Kidney (tissue), 14 donors: Measurements from ENCODE around the gene ORMDL2. TPM values are rescaled to one million over a fixed set of nuclear protein-coding genes. Genes with fewer than 3 reads are reported as not detected.

ENCODE experiments used
- DNase-seq, 5 donors: peaks; one replicate each; pipeline ENCODE4 v3.0.0-alpha.2; 2013 to 2020
- FAIRE-seq: peaks from 2 replicates; lab custom pipeline; 2012; peaks lifted over from hg19 to GRCh38; lab: Jason Lieb, UNC
- H3K27ac ChIP-seq, 2 donors: one replicate each; pipeline ENCODE4 v1.7.0; 2013; ENCODE audit warnings: low read depth in 2 of 2, low read length in 2 of 2, inconsistent platforms in 1 of 2
- H3K27me3 ChIP-seq: one replicate; pipeline ENCODE4 v1.7.1; 2013; ENCODE audit warnings: low read length, inconsistent platforms; ENCODE audit not compliant: control insufficient read depth, insufficient read depth
- H3K36me3 ChIP-seq, 3 donors: one replicate each; pipeline versions ENCODE4 v1.7.0 to v1.7.1; 2013; ENCODE audit warnings: low read length in 3 of 3, control low read depth in 1 of 3, inconsistent platforms in 1 of 3; ENCODE audit not compliant: insufficient read depth in 3 of 3, control insufficient read depth in 2 of 3
- H3K4me1 ChIP-seq, 3 donors: one replicate each; pipeline versions ENCODE4 v1.7.0 to v1.7.1; 2013; ENCODE audit warnings: low read length in 3 of 3, inconsistent platforms in 1 of 3, low read depth in 1 of 3; ENCODE audit not compliant: control insufficient read depth in 2 of 3, insufficient read depth in 2 of 3
- H3K4me3 ChIP-seq, 3 donors: one replicate each; pipeline versions ENCODE4 v1.7.0 to v1.8.1; 2013; ENCODE audit warnings: low read length in 3 of 3, control low read depth in 1 of 3, inconsistent platforms in 1 of 3
- H3K9ac ChIP-seq, 3 donors: one replicate each; pipeline versions ENCODE4 v1.7.0 to v1.7.1; 2013; ENCODE audit warnings: low read length in 3 of 3, control low read depth in 1 of 3, inconsistent platforms in 1 of 3
- H3K9me3 ChIP-seq, 3 donors: one replicate each; pipeline versions ENCODE4 v1.7.0 to v1.7.1; 2013; ENCODE audit warnings: low read length in 3 of 3, control low read depth in 1 of 3, inconsistent platforms in 1 of 3; ENCODE audit not compliant: control insufficient read depth in 2 of 3, insufficient read depth in 1 of 3
- intact Hi-C: fragments of 100-400 bp; cut with DNase I; formaldehyde crosslinking; loops from one replicate; pipeline ENCODE4 v1.11.1; 2022
- polyA plus RNA-seq: library from polyadenylated mRNA; stranded (reverse); fragments of 350-450 nt; fragmentation: Illumina TruSeq; extraction: RNeasy Lipid Tissue Mini Kit (QIAGEN cat#74804); gene quantifications from one replicate; pipeline ENCODE4 v1.2.3, GENCODE V29; 2014; ENCODE audit warnings: low read depth, low replicate concordance; ENCODE audit not compliant: insufficient read depth
- total RNA-seq: library from RNA; stranded (reverse); fragmentation: NEBNext Ultra II Directional; extraction: Animal tissue kit (Norgen Biotek cat#: 25700); gene quantifications from one replicate; pipeline ENCODE4 v1.2.1, GENCODE V29; 2021
- TF ChIP-seq, protein P1 (sequence below): IDR thresholded peaks from 3 replicates; pipeline ENCODE4 v1.5.1; 2012; ENCODE audit warnings: mild to moderate bottlenecking, moderate library complexity, borderline replicate concordance; ENCODE audit not compliant: insufficient read depth; ENCODE audit errors: extremely low read depth
- donor health status: control.
- donor health status: control.
- donor health status: control.
- donor health status: control.
- donor health status: control.
- donor health status: DM: yes; HTN: yes; CAD: no.
- donor health status: Normal renal cell carcinoma (clear cell type).

Gene ORMDL2
- total and polyA plus RNA-seq, 2 donors from 2014 or later: 51.2 to 75.9 TPM

- H3K4me1 ChIP-seq: no peaks in the 10 kb centered on the region
- no peak overlapping the region for H3K27ac ChIP-seq
- H3K9me3 ChIP-seq: no peaks in the 10 kb centered on the region
- intact Hi-C loops: loop anchor here (10.0 kb wide), 1 partner anchor 45 kb away; the partner anchor contains the start of gene GDF11
- no peak overlapping the region for H3K4me3 ChIP-seq
- H3K9ac ChIP-seq: no peak overlapping the region
- no peaks in the 10 kb centered on the region for H3K27me3 ChIP-seq
- FAIRE-seq (no peak), DNase-seq (no peak)
- TF ChIP-seq, protein P1, sequence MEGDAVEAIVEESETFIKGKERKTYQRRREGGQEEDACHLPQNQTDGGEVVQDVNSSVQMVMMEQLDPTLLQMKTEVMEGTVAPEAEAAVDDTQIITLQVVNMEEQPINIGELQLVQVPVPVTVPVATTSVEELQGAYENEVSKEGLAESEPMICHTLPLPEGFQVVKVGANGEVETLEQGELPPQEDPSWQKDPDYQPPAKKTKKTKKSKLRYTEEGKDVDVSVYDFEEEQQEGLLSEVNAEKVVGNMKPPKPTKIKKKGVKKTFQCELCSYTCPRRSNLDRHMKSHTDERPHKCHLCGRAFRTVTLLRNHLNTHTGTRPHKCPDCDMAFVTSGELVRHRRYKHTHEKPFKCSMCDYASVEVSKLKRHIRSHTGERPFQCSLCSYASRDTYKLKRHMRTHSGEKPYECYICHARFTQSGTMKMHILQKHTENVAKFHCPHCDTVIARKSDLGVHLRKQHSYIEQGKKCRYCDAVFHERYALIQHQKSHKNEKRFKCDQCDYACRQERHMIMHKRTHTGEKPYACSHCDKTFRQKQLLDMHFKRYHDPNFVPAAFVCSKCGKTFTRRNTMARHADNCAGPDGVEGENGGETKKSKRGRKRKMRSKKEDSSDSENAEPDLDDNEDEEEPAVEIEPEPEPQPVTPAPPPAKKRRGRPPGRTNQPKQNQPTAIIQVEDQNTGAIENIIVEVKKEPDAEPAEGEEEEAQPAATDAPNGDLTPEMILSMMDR: no peak
- H3K36me3 ChIP-seq: peaks cover 5 to 38% (median 12%) of the 10 kb centered on the region in 3 donors
These were observed 27.9 kb upstream of the ORMDL2 start for GRCh38 chr12:55789893-55790292.

GRCh38 chr12:55795950-55796349 is 21.9 kb upstream of the ORMDL2 start:
- Histone ChIP-seq H3K27me3 (no peaks in the 10 kb centered on the region), H3K36me3 (peaks cover 9 to 54% (median 13%) of the 10 kb centered on the region in 3 donors), H3K27ac (no peak overlapping the region), H3K9ac (no peak overlapping the region), H3K4me3 (no peak overlapping the region), H3K4me1 (no peaks in the 10 kb centered on the region), H3K9me3 (no peaks in the 10 kb centered on the region)
- TF ChIP-seq, protein P1: no peak
- FAIRE-seq (no peak), DNase-seq (no peak)
- intact Hi-C loops: loop anchor here (10.0 kb wide), 1 partner anchor 51 kb away; the partner anchor contains the start of gene GDF11

GRCh38 chr12:55797068-55797467 is 20.8 kb upstream of the ORMDL2 start:
- peak in 3 of 5 donors; percentile 66 to 87 (median 82) for DNase-seq
- TF ChIP-seq, protein P1: peak; percentile 39
- intact Hi-C loops: loop anchor here (10.0 kb wide), 1 partner anchor 52 kb away; the partner anchor contains the start of gene GDF11
- Histone ChIP-seq H3K36me3 (peaks cover 9 to 60% (median 13%) of the 10 kb centered on the region in 3 donors), H3K9ac (no peak overlapping the region), H3K27me3 (no peaks in the 10 kb centered on the region), H3K4me1 (no peaks in the 10 kb centered on the region), H3K27ac (no peak overlapping the region), H3K9me3 (no peaks in the 10 kb centered on the region), H3K4me3 (no peak overlapping the region)
- FAIRE-seq: no peak
